Mammary epithelial cell (primary cell): ENCODE results near the gene ANKRD30B.

Source experiments
- CTCF ChIP-seq, 2 donors: IDR thresholded peaks in 1 of 2; conservative IDR thresholded peaks in 1 of 2; 2 replicates each; pipeline ENCODE4 v1.5.1; 2011 to 2012; ENCODE audit warnings: inconsistent platforms in 2 of 2, low read length in 2 of 2, mild to moderate bottlenecking in 2 of 2, control low read depth in 1 of 2, low read depth in 1 of 2; ENCODE audit not compliant: insufficient read depth in 1 of 2; ENCODE audit errors: extremely low read depth in 1 of 2
- EZH2 ChIP-seq: IDR thresholded peaks from 2 replicates; pipeline ENCODE4 v1.6.1; 2012; ENCODE audit warnings: low read length, inconsistent platforms, borderline replicate concordance

DNA sequence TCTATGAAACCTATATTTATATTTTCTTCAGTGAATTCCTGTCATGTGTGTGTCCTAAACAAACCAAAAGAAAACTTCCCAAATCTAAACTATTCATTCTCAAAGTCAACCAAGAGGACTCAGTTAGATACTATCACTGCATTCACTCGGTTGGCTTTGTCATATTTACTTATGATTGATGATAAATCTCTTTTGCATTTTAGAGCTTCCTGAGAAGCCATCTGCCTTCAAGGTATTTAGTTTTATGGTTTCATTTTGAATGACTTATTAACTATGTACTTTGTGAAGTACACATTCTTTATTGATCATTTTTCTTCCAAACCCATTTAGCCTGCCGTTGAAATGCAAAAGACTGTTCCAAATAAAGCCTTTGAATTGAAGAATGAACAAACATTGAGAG, 36.2 kb downstream of the ANKRD30B start:
- TF ChIP-seq CTCF (conservative IDR thresholded peaks at IDR 0.05 in 1 of 2, IDR thresholded peaks at IDR 0.05 in 1 of 2; ENCODE audit: extremely low read depth in 1 of 2, insufficient read depth in 1 of 2, low read depth in 1 of 2, low read length in 2 of 2): no peak
- TF ChIP-seq EZH2: no peak
